Caco-2 (cell line): ENCODE data around the gene ARV1. TPM values are rescaled to one million over a fixed set of nuclear protein-coding genes. Genes with fewer than 3 reads are reported as not detected.

Experiments
- BruUV-seq: library from RNA; stranded (reverse); fragments of 400-500 nt; replicated peaks from 2 replicates; lab custom pipeline; 2021; lab: Mats Ljungman, UMichigan
- CTCF ChIA-PET: fragments of 300-600 bp; sonication (Branson Sonifier 250); formaldehyde crosslinking; loops from one replicate; lab custom pipeline; 2022; ENCODE audit warnings: antibody characterized with exemption; lab: Charles Lee
- POLR2A ChIA-PET: fragments of 300-600 bp; sonication (Branson Sonifier 250); formaldehyde crosslinking; loops from one replicate; lab custom pipeline; 2022; ENCODE audit warnings: antibody characterized with exemption; lab: Charles Lee
- DNase-seq, 2 experiments: peaks; one replicate each; pipeline versions ENCODE4 v3.0.0 to v3.0.0-alpha.2; 2020 to 2022
- H3K27me3 ChIP-seq: replicated peaks from 2 replicates; pipeline ENCODE4 v1.6.0; 2011; ENCODE audit warnings: low read length; ENCODE audit not compliant: control insufficient read depth, insufficient read depth
- H3K36me3 ChIP-seq: 2 replicates; pipeline ENCODE4 v1.5.1; 2011; ENCODE audit warnings: low read length; ENCODE audit not compliant: control insufficient read depth, insufficient read depth
- H3K4me1 ChIP-seq: fragments of 250-450 bp; sonication (Bioruptor Pico); 2 replicates; pipeline ENCODE4 v1.5.1; 2020; ENCODE audit warnings: mild to moderate bottlenecking
- H3K4me3 ChIP-seq: 2 replicates; pipeline ENCODE4 v1.5.1; 2011; ENCODE audit warnings: low read depth, mild to moderate bottlenecking, control low read depth, low read length
- H3K9me3 ChIP-seq: fragments of 250-450 bp; sonication (Bioruptor Pico); 2 replicates; pipeline ENCODE4 v1.5.1; 2020; ENCODE audit warnings: mild to moderate bottlenecking, moderate library complexity
- H3K27ac Mint-ChIP-seq: one replicate; pipeline ENCODE4 v1.8.0; 2022; ENCODE audit warnings: mixed read lengths; ENCODE audit not compliant: unreplicated experiment
- H3K27me3 Mint-ChIP-seq: one replicate; pipeline ENCODE4 v1.8.0; 2022; ENCODE audit warnings: mixed read lengths; ENCODE audit not compliant: insufficient read depth, unreplicated experiment
- H3K36me3 Mint-ChIP-seq: one replicate; pipeline ENCODE4 v1.8.0; 2022; ENCODE audit warnings: mild to moderate bottlenecking, mixed read lengths; ENCODE audit not compliant: insufficient read depth, unreplicated experiment
- H3K4me1 Mint-ChIP-seq: one replicate; pipeline ENCODE4 v1.8.0; 2022; ENCODE audit warnings: low read depth, mixed read lengths; ENCODE audit not compliant: unreplicated experiment
- H3K4me3 Mint-ChIP-seq: one replicate; pipeline ENCODE4 v1.8.0; 2022; ENCODE audit warnings: mild to moderate bottlenecking, moderate library complexity, mixed read lengths; ENCODE audit not compliant: unreplicated experiment
- H3K9me3 Mint-ChIP-seq: one replicate; pipeline ENCODE4 v1.8.0; 2022; ENCODE audit warnings: mixed read lengths; ENCODE audit not compliant: unreplicated experiment
- intact Hi-C: fragments of 100-400 bp; cut with micrococcal nuclease; formaldehyde crosslinking; loops from one replicate; pipeline ENCODE4 v1.10.0; 2022; ENCODE audit not compliant: unreplicated experiment
- total RNA-seq: library from RNA; stranded (reverse); gene quantifications from 2 replicates; pipeline ENCODE4 v1.2.3, GENCODE V29; 2022
- TF ChIP-seq, protein P1 (sequence below), 2 experiments: fragments of 200-600 bp in 1 of 2; IDR thresholded peaks; 1 replicate in 1 of 2; 2 replicates in 1 of 2; pipeline versions ENCODE4 v1.5.1 to v1.8.0; 2011 to 2022; ENCODE audit warnings: antibody characterized with exemption in 1 of 2, control low read depth in 1 of 2, inconsistent platforms in 1 of 2, low read depth in 1 of 2, low read length in 1 of 2, mild to moderate bottlenecking in 1 of 2, moderate library complexity in 1 of 2; ENCODE audit not compliant: insufficient read depth in 1 of 2, severe bottlenecking in 1 of 2, unreplicated experiment in 1 of 2

ARV1 gene
- total RNA-seq, 1 experiment from 2014 or later = 9.8 TPM

DNA sequence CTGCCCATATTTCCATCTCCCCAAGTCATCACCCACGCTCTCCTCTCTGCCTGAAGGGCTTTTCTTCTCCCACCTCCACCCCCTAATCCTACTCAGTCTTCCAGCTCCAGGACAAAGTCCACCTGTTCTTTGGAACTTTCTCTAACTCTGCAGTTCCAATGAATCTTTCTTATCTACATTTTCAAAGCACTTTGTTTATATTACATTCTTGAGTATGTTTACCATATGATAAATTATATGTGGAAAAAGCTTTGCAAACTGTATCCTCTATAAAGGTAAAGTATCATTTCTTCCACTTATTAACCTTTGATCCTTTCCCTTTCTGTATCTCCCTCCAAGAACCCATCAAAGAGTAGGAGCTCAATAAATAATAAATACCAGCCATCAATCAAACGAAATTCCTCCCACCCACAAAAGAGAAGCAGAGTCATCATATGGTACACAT is 39.9 kb upstream of the ARV1 start:
- intact Hi-C loops = loop anchor here (1.0 to 2.0 kb wide), 4 partner anchors 10 to 280 kb away; partner anchors contain the start of gene ARV1
- H3K4me3 Mint-ChIP-seq = peak overlapping the region; percentile 47
- Histone ChIP-seq H3K36me3 (peaks cover 2% of the 10 kb centered on the region; the same call in 1 of the 2 replicates), H3K4me3 (no peak overlapping the region), H3K9me3 (no peaks in the 10 kb centered on the region), H3K4me1 (peaks cover 50% of the 10 kb centered on the region), H3K27me3 (no peaks in the 10 kb centered on the region)
- H3K27ac Mint-ChIP-seq = peak overlapping the region; percentile 59
- TF ChIP-seq, protein P1, sequence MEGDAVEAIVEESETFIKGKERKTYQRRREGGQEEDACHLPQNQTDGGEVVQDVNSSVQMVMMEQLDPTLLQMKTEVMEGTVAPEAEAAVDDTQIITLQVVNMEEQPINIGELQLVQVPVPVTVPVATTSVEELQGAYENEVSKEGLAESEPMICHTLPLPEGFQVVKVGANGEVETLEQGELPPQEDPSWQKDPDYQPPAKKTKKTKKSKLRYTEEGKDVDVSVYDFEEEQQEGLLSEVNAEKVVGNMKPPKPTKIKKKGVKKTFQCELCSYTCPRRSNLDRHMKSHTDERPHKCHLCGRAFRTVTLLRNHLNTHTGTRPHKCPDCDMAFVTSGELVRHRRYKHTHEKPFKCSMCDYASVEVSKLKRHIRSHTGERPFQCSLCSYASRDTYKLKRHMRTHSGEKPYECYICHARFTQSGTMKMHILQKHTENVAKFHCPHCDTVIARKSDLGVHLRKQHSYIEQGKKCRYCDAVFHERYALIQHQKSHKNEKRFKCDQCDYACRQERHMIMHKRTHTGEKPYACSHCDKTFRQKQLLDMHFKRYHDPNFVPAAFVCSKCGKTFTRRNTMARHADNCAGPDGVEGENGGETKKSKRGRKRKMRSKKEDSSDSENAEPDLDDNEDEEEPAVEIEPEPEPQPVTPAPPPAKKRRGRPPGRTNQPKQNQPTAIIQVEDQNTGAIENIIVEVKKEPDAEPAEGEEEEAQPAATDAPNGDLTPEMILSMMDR (IDR thresholded peaks at IDR 0.05; ENCODE audit: insufficient read depth in 1 of 2, low read depth in 1 of 2, low read length in 1 of 2, severe bottlenecking in 1 of 2, unreplicated experiment in 1 of 2) = no peak
- ChIA-PET CTCF (interaction anchor here (0.7 to 1.8 kb wide), 7 partner anchors 10 to 399 kb away, joined by 3 to 13 read pairs (median 3); partner anchors contain the start of genes ARV1, EXOC8, SPRTN and TTC13), POLR2A (interaction anchor here (0.6 to 1.4 kb wide), 7 partner anchors 10 to 108 kb away, joined by 3 to 8 read pairs (median 5); partner anchors contain the start of gene C1orf198)
- H3K27me3 Mint-ChIP-seq = no peaks in the 10 kb centered on the region
- DNase-seq = peak; percentile 78 to 81
- peaks cover 45% of the 10 kb centered on the region for H3K36me3 Mint-ChIP-seq
- H3K4me1 Mint-ChIP-seq = peaks cover 33% of the 10 kb centered on the region
- BruUV-seq = no TSS peak
- no peaks in the 10 kb centered on the region for H3K9me3 Mint-ChIP-seq

DNA sequence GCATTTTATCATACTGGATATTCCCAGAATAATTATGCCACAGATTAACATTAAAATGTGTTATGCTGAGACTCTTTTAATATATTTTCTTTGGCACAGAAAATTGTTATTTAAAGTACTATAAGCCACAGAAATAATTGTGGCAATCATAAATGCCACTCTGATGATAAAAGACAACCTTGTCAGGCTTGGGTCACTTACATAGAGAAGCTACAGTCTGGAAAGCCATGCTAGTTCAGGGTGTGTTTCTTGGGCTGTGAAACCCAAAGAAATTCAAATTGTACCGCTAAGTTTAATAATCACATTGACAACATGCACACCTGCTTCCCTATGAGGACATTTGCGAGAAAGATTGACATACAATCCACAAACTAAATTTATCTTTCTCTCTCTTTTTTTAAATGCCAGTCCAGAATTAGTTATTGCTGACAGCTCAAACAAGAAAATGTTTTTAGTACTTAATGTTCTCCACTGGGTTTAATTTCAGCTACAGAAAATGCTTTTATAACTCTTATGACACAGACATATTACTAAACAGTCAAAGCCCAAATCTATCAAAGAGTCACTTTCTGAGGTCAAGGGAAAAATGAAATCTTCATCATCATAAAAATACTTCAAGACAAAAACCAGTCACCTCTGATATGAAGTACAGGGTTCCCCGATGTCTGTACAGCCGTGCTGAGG is 38.9 kb upstream of the ARV1 start:
- no TSS peak for BruUV-seq
- intact Hi-C loops = loop anchor here (1.0 to 2.0 kb wide), 4 partner anchors 9 to 279 kb away; partner anchors contain the start of gene ARV1
- Histone ChIP-seq H3K36me3 (peaks cover 2% of the 10 kb centered on the region; the same call in 1 of the 2 replicates), H3K27me3 (no peaks in the 10 kb centered on the region), H3K4me1 (peaks cover 50% of the 10 kb centered on the region), H3K9me3 (no peaks in the 10 kb centered on the region), H3K4me3 (no peak overlapping the region)
- Mint-ChIP-seq H3K4me1 (peaks cover 32% of the 10 kb centered on the region), H3K36me3 (peaks cover 53% of the 10 kb centered on the region), H3K9me3 (no peaks in the 10 kb centered on the region), H3K4me3 (no peak overlapping the region), H3K27me3 (no peaks in the 10 kb centered on the region), H3K27ac (no peak overlapping the region)
- POLR2A ChIA-PET = interaction anchor here (1.0 to 1.4 kb wide), 3 partner anchors 9 to 71 kb away, joined by 4 to 8 read pairs (median 6); partner anchors contain the start of gene C1orf198
- no peak for DNase-seq
- TF ChIP-seq, protein P1 (IDR thresholded peaks at IDR 0.05; ENCODE audit: insufficient read depth in 1 of 2, low read depth in 1 of 2, low read length in 1 of 2, severe bottlenecking in 1 of 2, unreplicated experiment in 1 of 2) = no peak
- CTCF ChIA-PET = interaction anchor here (1.1 to 1.6 kb wide), 3 partner anchors 9 to 39 kb away, joined by 3 to 9 read pairs (median 3); partner anchors contain the start of genes ARV1 and TTC13

DNA sequence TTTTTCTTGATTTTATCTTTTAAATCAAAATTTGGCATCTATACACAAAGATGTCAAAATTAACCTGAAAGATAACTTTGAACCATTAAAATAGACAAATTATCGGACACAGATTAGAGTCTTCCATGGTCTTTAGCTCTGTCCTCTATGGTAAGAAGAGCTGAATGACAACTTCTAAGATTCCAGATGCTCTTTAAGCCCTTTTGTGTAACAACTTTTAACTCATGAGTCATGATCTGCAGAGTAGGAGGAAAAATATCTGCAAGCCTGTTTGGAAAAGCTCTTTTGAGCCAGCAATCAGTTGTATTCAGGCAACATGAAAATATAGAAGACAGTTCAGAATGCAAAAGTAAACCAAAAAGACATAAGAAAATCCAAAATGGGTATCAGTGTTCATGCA is 38.0 kb upstream of the ARV1 start:
- H3K4me1 Mint-ChIP-seq = peaks cover 23% of the 10 kb centered on the region
- no peaks in the 10 kb centered on the region for H3K9me3 Mint-ChIP-seq
- POLR2A ChIA-PET = interaction anchor here (0.6 kb wide), 1 partner anchor 30 kb away, joined by 7 read pairs; no protein-coding TSS in a partner anchor
- Histone ChIP-seq H3K9me3 (no peaks in the 10 kb centered on the region), H3K4me3 (no peak overlapping the region), H3K36me3 (peaks cover 2% of the 10 kb centered on the region; the same call in 1 of the 2 replicates), H3K27me3 (no peaks in the 10 kb centered on the region), H3K4me1 (peaks cover 50% of the 10 kb centered on the region)
- BruUV-seq = no TSS peak
- no peak for DNase-seq
- CTCF ChIA-PET = interaction anchor here (1.1 kb wide), 1 partner anchor 38 kb away, joined by 3 read pairs; the partner anchor contains the start of genes ARV1 and TTC13
- peaks cover 56% of the 10 kb centered on the region for H3K36me3 Mint-ChIP-seq
- no peaks in the 10 kb centered on the region for H3K27me3 Mint-ChIP-seq
- intact Hi-C loops = no loop called here
- TF ChIP-seq, protein P1 (IDR thresholded peaks at IDR 0.05; ENCODE audit: insufficient read depth in 1 of 2, low read depth in 1 of 2, low read length in 1 of 2, severe bottlenecking in 1 of 2, unreplicated experiment in 1 of 2) = no peak
- no peak overlapping the region for H3K4me3 Mint-ChIP-seq
- no peak overlapping the region for H3K27ac Mint-ChIP-seq
